ENCODE data around the gene SNX30. TPM values are rescaled to one million over a fixed set of nuclear protein-coding genes. Genes with fewer than 3 reads are reported as not detected.
A peak's percentile ranks its signal among the peaks of the same experiment; 100 is the strongest.

Gene SNX30
- polyA plus RNA-seq (2012; rRNA removed) = 2.7 and 5.3 TPM in 2 replicates
- 3.6 and 3.9 TPM in 2 replicates for polyA plus RNA-seq (2012; cell fraction: cytosol; rRNA removed)
- 5.6 and 10.5 TPM in 2 replicates for polyA plus RNA-seq (2012; cell fraction: nucleus; rRNA removed)

DNA sequence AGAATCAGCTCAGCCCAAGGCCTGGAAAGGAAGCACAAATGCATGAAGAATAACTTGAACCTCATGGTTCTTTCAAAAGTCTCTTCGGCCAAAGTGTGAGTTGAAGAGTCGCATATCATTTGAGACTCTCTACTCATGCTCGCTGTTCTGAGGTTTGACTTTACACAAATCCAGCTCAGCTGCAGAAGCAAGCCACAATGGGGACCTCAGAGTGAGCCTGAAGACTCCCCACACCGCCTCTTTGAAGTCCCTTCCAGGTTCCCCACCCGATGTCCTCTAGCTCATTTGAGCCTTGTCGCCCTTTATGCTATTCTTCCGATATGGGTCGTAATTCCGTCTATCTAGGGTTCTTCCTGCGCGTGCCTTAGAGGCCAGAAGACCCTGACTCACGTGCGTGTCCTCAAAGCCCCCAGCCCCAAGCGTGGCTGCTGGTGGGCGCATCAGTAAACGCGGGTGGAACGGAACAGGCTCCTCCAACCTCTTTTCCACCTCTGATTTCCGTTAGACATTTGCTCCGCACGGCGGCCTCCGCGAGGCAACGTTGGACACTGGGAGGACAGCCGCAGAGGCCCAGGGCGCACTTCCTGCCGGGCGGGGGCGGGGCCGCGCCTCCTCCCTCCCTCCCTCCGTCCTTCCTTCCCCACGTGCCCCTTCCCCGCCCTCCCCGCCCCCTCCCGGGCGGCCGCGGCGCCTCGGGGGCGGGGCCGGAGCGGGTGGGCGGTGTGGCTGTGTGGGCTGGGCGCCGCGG is at the start of gene SNX30:
TSS of gene SNX30 (plus strand) at position 745 of the 748 bp plus-strand sequence. CDS start 242 bp downstream, outside the sequence.
- POLR2A ChIA-PET = no interaction called here
- peak; percentile 99 for DNase-seq
- CTCF ChIA-PET = interaction anchor here (0.5 to 2.3 kb wide), 7 partner anchors 13 to 637 kb away, joined by 3 to 7 read pairs (median 4); partner anchors contain the start of gene INIP
- 5% methylated on average over 29 of the region's 49 CpGs for WGBS (ENCODE audit: low lambda C conversion rate)
- H3K9me2 ChIP-seq = no peaks in the 10 kb centered on the region
- H3K9ac ChIP-seq = peak within 1 kb of the TSS; percentile 85
- H3K4me3 ChIP-seq (ENCODE audit: low read depth in 2 of 2, low read length in 1 of 2) = peak within 1 kb of the TSS; percentile 84 to 90
- H3K4me1 ChIP-seq (ENCODE audit: control insufficient read depth in 1 of 2, insufficient read depth in 2 of 2, low read depth in 1 of 2, low read length in 1 of 2) = peaks cover 10 to 13% of the 10 kb centered on the region in 2 experiments; a peak in 3 of 4 replicates
- no peaks in the 10 kb centered on the region for H4K20me1 ChIP-seq (ENCODE audit: insufficient read depth)
- H3K36me3 ChIP-seq (replicated peaks in 1 of 2; ENCODE audit: control insufficient read depth in 1 of 2, insufficient read depth in 2 of 2, low read length in 1 of 2) = peaks cover 0 to 3% of the 10 kb centered on the region in 2 experiments
- H3K79me2 ChIP-seq (ENCODE audit: insufficient read depth) = peaks cover 27% of the 10 kb centered on the region
- no peaks in the 10 kb centered on the region for H3K27me3 ChIP-seq (ENCODE audit: insufficient read depth)
- peak within 1 kb of the TSS; percentile 63 to 88 for H3K27ac ChIP-seq (ENCODE audit: low read depth in 2 of 2, low read length in 1 of 2)
- H2AFZ ChIP-seq (ENCODE audit: low read depth) = peak within 1 kb of the TSS; percentile 100
- H3K9me3 ChIP-seq = no peaks in the 10 kb centered on the region
- peak within 1 kb of the TSS; percentile 96 for H3K4me2 ChIP-seq
- H3F3A ChIP-seq (replicated peaks; ENCODE audit: insufficient read depth) = peaks cover 22% of the 10 kb centered on the region
- TF ChIP-seq FOXM1 (IDR thresholded peaks at IDR 0.05; ENCODE audit: low read depth) = no peak
- no peak for TF ChIP-seq FOXJ3 (CRISPR knock-in tag; IDR thresholded peaks at IDR 0.05)
- TF ChIP-seq NFIC (IDR thresholded peaks at IDR 0.05; ENCODE audit: borderline replicate concordance) = no peak
- TF ChIP-seq, protein P1, sequence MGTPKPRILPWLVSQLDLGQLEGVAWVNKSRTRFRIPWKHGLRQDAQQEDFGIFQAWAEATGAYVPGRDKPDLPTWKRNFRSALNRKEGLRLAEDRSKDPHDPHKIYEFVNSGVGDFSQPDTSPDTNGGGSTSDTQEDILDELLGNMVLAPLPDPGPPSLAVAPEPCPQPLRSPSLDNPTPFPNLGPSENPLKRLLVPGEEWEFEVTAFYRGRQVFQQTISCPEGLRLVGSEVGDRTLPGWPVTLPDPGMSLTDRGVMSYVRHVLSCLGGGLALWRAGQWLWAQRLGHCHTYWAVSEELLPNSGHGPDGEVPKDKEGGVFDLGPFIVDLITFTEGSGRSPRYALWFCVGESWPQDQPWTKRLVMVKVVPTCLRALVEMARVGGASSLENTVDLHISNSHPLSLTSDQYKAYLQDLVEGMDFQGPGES (IDR thresholded peaks at IDR 0.05; ENCODE audit: low read depth, low read length) = no peak
- TF ChIP-seq MXI1 (IDR thresholded peaks at IDR 0.05; ENCODE audit: low read depth, low read length) = peak; percentile 64; the same call in 1 of the 2 replicates
- TF ChIP-seq SIN3A (IDR thresholded peaks at IDR 0.05; ENCODE audit: borderline replicate concordance, low read depth, low read length) = peak; percentile 70; the same call in 1 of the 2 replicates
- TF ChIP-seq ELF1 (IDR thresholded peaks at IDR 0.05) = peak; percentile 61; the same call in 1 of the 2 replicates
- no peak for TF ChIP-seq PBX3 (IDR thresholded peaks at IDR 0.05)
- TF ChIP-seq CHD2 (IDR thresholded peaks at IDR 0.05; ENCODE audit: low read length, partially characterized antibody) = peak; percentile 52
- no peak for TF ChIP-seq RFX5 (IDR thresholded peaks at IDR 0.05; ENCODE audit: low read length)
- no peak for TF ChIP-seq SMC3 (IDR thresholded peaks at IDR 0.05; ENCODE audit: low read depth, low read length)
- no peak for TF ChIP-seq GATA2 (CRISPR knock-in tag; IDR thresholded peaks at IDR 0.05)
- no peak for TF ChIP-seq RXRA (IDR thresholded peaks at IDR 0.05; ENCODE audit: borderline replicate concordance, low read depth)
- no peak for TF ChIP-seq RAD21 (IDR thresholded peaks at IDR 0.05; ENCODE audit: low read length)
- TF ChIP-seq, protein P2, sequence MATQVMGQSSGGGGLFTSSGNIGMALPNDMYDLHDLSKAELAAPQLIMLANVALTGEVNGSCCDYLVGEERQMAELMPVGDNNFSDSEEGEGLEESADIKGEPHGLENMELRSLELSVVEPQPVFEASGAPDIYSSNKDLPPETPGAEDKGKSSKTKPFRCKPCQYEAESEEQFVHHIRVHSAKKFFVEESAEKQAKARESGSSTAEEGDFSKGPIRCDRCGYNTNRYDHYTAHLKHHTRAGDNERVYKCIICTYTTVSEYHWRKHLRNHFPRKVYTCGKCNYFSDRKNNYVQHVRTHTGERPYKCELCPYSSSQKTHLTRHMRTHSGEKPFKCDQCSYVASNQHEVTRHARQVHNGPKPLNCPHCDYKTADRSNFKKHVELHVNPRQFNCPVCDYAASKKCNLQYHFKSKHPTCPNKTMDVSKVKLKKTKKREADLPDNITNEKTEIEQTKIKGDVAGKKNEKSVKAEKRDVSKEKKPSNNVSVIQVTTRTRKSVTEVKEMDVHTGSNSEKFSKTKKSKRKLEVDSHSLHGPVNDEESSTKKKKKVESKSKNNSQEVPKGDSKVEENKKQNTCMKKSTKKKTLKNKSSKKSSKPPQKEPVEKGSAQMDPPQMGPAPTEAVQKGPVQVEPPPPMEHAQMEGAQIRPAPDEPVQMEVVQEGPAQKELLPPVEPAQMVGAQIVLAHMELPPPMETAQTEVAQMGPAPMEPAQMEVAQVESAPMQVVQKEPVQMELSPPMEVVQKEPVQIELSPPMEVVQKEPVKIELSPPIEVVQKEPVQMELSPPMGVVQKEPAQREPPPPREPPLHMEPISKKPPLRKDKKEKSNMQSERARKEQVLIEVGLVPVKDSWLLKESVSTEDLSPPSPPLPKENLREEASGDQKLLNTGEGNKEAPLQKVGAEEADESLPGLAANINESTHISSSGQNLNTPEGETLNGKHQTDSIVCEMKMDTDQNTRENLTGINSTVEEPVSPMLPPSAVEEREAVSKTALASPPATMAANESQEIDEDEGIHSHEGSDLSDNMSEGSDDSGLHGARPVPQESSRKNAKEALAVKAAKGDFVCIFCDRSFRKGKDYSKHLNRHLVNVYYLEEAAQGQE (IDR thresholded peaks at IDR 0.05; ENCODE audit: low read depth, low read length) = 0 out of 2 replicates have a peak, but pooled peaks have one; percentile 17
- TF ChIP-seq, protein P3, sequence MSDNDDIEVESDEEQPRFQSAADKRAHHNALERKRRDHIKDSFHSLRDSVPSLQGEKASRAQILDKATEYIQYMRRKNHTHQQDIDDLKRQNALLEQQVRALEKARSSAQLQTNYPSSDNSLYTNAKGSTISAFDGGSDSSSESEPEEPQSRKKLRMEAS (IDR thresholded peaks at IDR 0.05; ENCODE audit: low read depth) = peak; percentile 93; the same call in 1 of the 2 replicates
- no peak for TF ChIP-seq TCF12 (IDR thresholded peaks at IDR 0.05)
- no peak for TF ChIP-seq EP300 (IDR thresholded peaks at IDR 0.05; ENCODE audit: borderline replicate concordance in 1 of 2, low read depth in 1 of 2, low read length in 1 of 2)
- TF ChIP-seq USF1 (IDR thresholded peaks at IDR 0.05; ENCODE audit: borderline replicate concordance, low read depth) = peak; percentile 74
- no peak for TF ChIP-seq EZH2phosphoT487 (IDR thresholded peaks at IDR 0.05; ENCODE audit: borderline replicate concordance, low read depth)
- no peak for TF ChIP-seq NRF1 (IDR thresholded peaks at IDR 0.05; ENCODE audit: low read depth, low read length)
- no peak for TF ChIP-seq CTCF (IDR thresholded peaks at IDR 0.05)
- peak; percentile 87 for TF ChIP-seq TAF1 (IDR thresholded peaks at IDR 0.05; ENCODE audit: borderline replicate concordance, low read depth, low read length)
- no peak for TF ChIP-seq TEAD4 (IDR thresholded peaks at IDR 0.05; ENCODE audit: borderline replicate concordance, insufficient read depth)

Measured in SK-N-SH (cell line).